Measurements from ENCODE around the gene TFEC. TPM values are rescaled to one million over a fixed set of nuclear protein-coding genes. Genes with fewer than 3 reads are reported as not detected.

TFEC gene
- total RNA-seq, 1 experiment from 2014 or later = not detected

DNA sequence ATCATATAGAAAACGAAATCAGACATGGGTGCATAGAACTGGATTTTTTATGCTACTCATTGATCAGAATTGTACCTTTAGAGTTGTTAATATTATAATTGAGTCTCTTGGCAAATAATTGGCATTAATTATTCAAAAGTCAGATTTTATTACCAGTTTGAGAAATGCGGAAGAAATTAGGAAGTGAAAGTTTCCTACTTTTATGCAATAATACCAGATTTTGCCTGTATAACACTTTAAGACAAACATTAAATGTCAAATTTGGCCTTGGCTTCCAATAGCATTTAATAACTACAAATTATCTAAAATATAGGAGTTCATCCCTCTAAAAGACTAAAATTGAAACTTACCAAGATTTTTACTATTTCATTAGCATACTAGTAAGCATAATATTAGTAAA lies 6.8 kb upstream of the TFEC start:
- H4K91ac ChIP-seq (ENCODE audit: insufficient read length, low read depth, low read length) = no peak overlapping the region
- H3K9me3 ChIP-seq (ENCODE audit: control insufficient read depth, low read depth, low read length) = no peaks in the 10 kb centered on the region
- H3K14ac ChIP-seq (ENCODE audit: insufficient read depth, low read length) = no peak overlapping the region
- H3K4me2 ChIP-seq (ENCODE audit: insufficient read depth, insufficient read length, low read length) = no peak overlapping the region
- no peak overlapping the region for H3T11ph ChIP-seq (ENCODE audit: low read length)
- H3K79me1 ChIP-seq (ENCODE audit: insufficient read depth, low read depth, low read length, poor library complexity, severe bottlenecking) = no peaks in the 10 kb centered on the region
- Mint-ChIP-seq H3K27ac (no peak overlapping the region), H3K27me3 (ENCODE audit: low read depth) (no peaks in the 10 kb centered on the region), H3K4me3 (no peak overlapping the region), H3K4me1 (no peaks in the 10 kb centered on the region), H3K36me3 (ENCODE audit: insufficient read depth in 1 of 3, low read depth in 3 of 3) (no peaks in the 10 kb centered on the region), H3K9me3 (no peaks in the 10 kb centered on the region)
- no peak overlapping the region for H3K23ac ChIP-seq (ENCODE audit: insufficient read length, low read depth, low read length)
- no peak overlapping the region for H3K4ac ChIP-seq (ENCODE audit: low read depth, low read length)
- no peak overlapping the region for H2BK15ac ChIP-seq (ENCODE audit: low read depth, low read length)
- H3K4me1 ChIP-seq (ENCODE audit: insufficient read depth, low read length) = no peaks in the 10 kb centered on the region
- H3K27ac ChIP-seq (ENCODE audit: insufficient read length, low read depth, low read length) = no peak overlapping the region
- H2BK20ac ChIP-seq (ENCODE audit: low read depth, low read length, poor library complexity, severe bottlenecking) = no peak overlapping the region
- H4K20me1 ChIP-seq (ENCODE audit: control insufficient read depth, insufficient read depth, insufficient read length) = no peaks in the 10 kb centered on the region
- no peak overlapping the region for H2AK5ac ChIP-seq (ENCODE audit: insufficient read length, low read length)
- H3K23me2 ChIP-seq (ENCODE audit: insufficient read length, low read depth, low read length, poor library complexity, severe bottlenecking) = no peaks in the 10 kb centered on the region
- no peaks in the 10 kb centered on the region for H3K27me3 ChIP-seq (ENCODE audit: insufficient read depth, low read length)
- H3K9ac ChIP-seq (ENCODE audit: extremely low read depth, insufficient read length, low read length) = no peak overlapping the region
- WGBS (ENCODE audit: extremely low coverage, insufficient read length, low lambda C conversion rate) = no CpG with 5 or more reads among the region's 2 CpGs
- no peak overlapping the region for H2BK12ac ChIP-seq (ENCODE audit: insufficient read length, low read depth, low read length)
- H3K79me2 ChIP-seq (ENCODE audit: insufficient read depth, low read length) = no peaks in the 10 kb centered on the region
- H4K8ac ChIP-seq (replicated peaks; ENCODE audit: insufficient read length, low read depth, low read length) = no peak overlapping the region
- no peak for DNase-seq
- H3K18ac ChIP-seq (ENCODE audit: insufficient read length, low read depth, low read length) = no peak overlapping the region
- no peak overlapping the region for H2AFZ ChIP-seq (ENCODE audit: low read length)
- H4K5ac ChIP-seq (ENCODE audit: insufficient read length, low read depth, low read length) = no peak overlapping the region
- no peak overlapping the region for H2BK5ac ChIP-seq (ENCODE audit: insufficient read length, low read length)
- H3K56ac ChIP-seq (ENCODE audit: insufficient read length, low read depth, low read length) = no peak overlapping the region
- H2BK120ac ChIP-seq (ENCODE audit: low read depth, low read length, poor library complexity, severe bottlenecking) = no peak overlapping the region
- TF ChIP-seq, protein P1, sequence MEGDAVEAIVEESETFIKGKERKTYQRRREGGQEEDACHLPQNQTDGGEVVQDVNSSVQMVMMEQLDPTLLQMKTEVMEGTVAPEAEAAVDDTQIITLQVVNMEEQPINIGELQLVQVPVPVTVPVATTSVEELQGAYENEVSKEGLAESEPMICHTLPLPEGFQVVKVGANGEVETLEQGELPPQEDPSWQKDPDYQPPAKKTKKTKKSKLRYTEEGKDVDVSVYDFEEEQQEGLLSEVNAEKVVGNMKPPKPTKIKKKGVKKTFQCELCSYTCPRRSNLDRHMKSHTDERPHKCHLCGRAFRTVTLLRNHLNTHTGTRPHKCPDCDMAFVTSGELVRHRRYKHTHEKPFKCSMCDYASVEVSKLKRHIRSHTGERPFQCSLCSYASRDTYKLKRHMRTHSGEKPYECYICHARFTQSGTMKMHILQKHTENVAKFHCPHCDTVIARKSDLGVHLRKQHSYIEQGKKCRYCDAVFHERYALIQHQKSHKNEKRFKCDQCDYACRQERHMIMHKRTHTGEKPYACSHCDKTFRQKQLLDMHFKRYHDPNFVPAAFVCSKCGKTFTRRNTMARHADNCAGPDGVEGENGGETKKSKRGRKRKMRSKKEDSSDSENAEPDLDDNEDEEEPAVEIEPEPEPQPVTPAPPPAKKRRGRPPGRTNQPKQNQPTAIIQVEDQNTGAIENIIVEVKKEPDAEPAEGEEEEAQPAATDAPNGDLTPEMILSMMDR (conservative IDR thresholded peaks at IDR 0.05) = no peak

Measured in H9 (cell line).